ENCODE results near the gene APH1B. TPM values are rescaled to one million over a fixed set of nuclear protein-coding genes. Genes with fewer than 3 reads are reported as not detected.
"Not testable (repeated sequence)": the region's sequence is repeated elsewhere in the genome, so short reads cannot be mapped to it uniquely, and the experiment has no call there.

Gene APH1B
- total and polyA plus RNA-seq, 2 experiments from 2014 or later: 19.9 to 29.8 TPM

DNA sequence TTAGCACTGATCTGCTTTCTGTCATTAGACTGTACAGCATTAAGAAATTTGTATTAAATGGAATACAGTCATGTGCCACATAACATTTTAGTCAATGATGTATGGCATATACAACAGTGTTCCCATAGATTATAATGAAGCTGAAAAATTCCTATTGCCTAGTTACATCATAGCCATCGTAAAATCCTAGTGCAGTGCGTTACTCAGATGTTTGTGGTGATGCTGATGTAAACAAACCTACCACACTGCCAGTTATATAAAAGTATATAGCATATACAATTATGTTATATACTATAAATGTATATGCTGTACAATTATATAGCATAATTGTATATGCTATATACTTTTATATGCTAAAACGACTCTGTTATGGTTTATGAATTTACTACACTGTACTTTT, 41.7 kb downstream of the APH1B start:
- H3K4me1 ChIP-seq (ENCODE audit: insufficient read depth): no peaks in the 10 kb centered on the region
- H3K9me2 ChIP-seq (replicated peaks; ENCODE audit: insufficient read depth): no peaks in the 10 kb centered on the region
- no peaks in the 10 kb centered on the region for H3K9me3 ChIP-seq (ENCODE audit: low read depth)
- DNase-seq (ENCODE audit: low spot score): no peak
- no peak overlapping the region for H3K27ac ChIP-seq
- TF ChIP-seq EZH2 (IDR thresholded peaks at IDR 0.05; ENCODE audit: borderline replicate concordance): no peak
- TF ChIP-seq EZH2phosphoT487 (IDR thresholded peaks at IDR 0.05; ENCODE audit: low read depth, severe bottlenecking, unreplicated experiment): no peak
- TF ChIP-seq, protein P1, sequence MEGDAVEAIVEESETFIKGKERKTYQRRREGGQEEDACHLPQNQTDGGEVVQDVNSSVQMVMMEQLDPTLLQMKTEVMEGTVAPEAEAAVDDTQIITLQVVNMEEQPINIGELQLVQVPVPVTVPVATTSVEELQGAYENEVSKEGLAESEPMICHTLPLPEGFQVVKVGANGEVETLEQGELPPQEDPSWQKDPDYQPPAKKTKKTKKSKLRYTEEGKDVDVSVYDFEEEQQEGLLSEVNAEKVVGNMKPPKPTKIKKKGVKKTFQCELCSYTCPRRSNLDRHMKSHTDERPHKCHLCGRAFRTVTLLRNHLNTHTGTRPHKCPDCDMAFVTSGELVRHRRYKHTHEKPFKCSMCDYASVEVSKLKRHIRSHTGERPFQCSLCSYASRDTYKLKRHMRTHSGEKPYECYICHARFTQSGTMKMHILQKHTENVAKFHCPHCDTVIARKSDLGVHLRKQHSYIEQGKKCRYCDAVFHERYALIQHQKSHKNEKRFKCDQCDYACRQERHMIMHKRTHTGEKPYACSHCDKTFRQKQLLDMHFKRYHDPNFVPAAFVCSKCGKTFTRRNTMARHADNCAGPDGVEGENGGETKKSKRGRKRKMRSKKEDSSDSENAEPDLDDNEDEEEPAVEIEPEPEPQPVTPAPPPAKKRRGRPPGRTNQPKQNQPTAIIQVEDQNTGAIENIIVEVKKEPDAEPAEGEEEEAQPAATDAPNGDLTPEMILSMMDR (IDR thresholded peaks at IDR 0.05; ENCODE audit: poor library complexity): no peak
- no peak overlapping the region for H3K4me3 ChIP-seq
- H3K36me3 ChIP-seq (replicated peaks; ENCODE audit: insufficient read depth, low read depth): no peaks in the 10 kb centered on the region
- no peak overlapping the region for H2AFZ ChIP-seq
- H4K20me1 ChIP-seq (ENCODE audit: insufficient read depth, poor library complexity, severe bottlenecking): no peaks in the 10 kb centered on the region
- no peak overlapping the region for H3K4me2 ChIP-seq
- 55% methylated on average over 3 of the region's 3 CpGs for WGBS (ENCODE audit: low lambda C conversion rate, missing lambda C conversion rate)
- no peaks in the 10 kb centered on the region for H3K27me3 ChIP-seq
- no peaks in the 10 kb centered on the region for H3K79me2 ChIP-seq

DNA sequence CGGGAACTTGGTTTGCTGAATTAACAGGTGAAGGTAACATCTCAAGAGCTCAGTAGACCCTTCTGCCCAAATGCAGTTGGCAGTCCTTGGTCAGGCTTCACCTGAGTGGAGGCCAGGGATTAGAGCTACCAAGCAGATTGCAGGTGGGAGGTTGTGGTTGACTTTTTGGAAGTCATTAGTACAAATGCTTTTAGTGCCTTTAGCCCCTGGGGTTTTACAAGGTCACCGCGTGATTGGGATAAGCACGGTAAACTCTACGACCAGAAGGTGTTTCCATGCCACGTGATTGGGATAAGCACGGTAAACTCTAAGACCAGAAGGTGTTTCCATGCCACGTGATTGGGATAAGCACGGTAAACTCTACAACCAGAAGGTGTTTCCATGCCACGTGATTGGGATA, 43.0 kb downstream of the APH1B start:
- not testable (repeated sequence) for H3K27me3 ChIP-seq; H3K36me3 ChIP-seq (replicated peaks; ENCODE audit: insufficient read depth, low read depth); H2AFZ ChIP-seq; H3K4me1 ChIP-seq (ENCODE audit: insufficient read depth); H3K4me2 ChIP-seq; DNase-seq (ENCODE audit: low spot score); H3K4me3 ChIP-seq; H4K20me1 ChIP-seq (ENCODE audit: insufficient read depth, poor library complexity, severe bottlenecking); H3K9me3 ChIP-seq (ENCODE audit: low read depth); H3K79me2 ChIP-seq; H3K9me2 ChIP-seq (replicated peaks; ENCODE audit: insufficient read depth); H3K27ac ChIP-seq
- WGBS (ENCODE audit: low lambda C conversion rate, missing lambda C conversion rate): 97% methylated on average over 10 of the region's 10 CpGs

DNA sequence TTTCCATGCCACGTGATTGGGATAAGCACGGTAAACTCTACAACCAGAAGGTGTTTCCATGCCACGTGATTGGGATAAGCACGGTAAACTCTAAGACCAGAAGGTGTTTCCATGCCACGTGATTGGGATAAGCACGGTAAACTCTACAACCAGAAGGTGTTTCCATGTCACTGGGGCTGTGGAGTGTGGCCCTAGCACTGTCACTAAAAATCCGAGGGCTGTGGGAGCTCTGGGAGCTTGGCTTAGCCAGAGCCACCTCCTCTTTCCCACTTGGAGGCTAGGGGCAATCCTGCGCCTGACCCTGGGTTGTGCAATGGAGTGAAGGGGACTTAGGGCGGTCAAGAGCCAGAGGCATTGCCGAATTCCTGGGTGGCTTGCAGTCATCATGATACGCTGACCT, 43.6 kb downstream of the APH1B start:
- H3K4me3 ChIP-seq; H4K20me1 ChIP-seq (ENCODE audit: insufficient read depth, poor library complexity, severe bottlenecking); H2AFZ ChIP-seq; H3K79me2 ChIP-seq; H3K27ac ChIP-seq; H3K36me3 ChIP-seq (replicated peaks; ENCODE audit: insufficient read depth, low read depth); DNase-seq (ENCODE audit: low spot score); H3K4me2 ChIP-seq; H3K9me2 ChIP-seq (replicated peaks; ENCODE audit: insufficient read depth); H3K27me3 ChIP-seq; H3K4me1 ChIP-seq (ENCODE audit: insufficient read depth); H3K9me3 ChIP-seq (ENCODE audit: low read depth): not testable (repeated sequence)
- 93% methylated on average over 8 of the region's 11 CpGs for WGBS (ENCODE audit: low lambda C conversion rate, missing lambda C conversion rate)

DNA sequence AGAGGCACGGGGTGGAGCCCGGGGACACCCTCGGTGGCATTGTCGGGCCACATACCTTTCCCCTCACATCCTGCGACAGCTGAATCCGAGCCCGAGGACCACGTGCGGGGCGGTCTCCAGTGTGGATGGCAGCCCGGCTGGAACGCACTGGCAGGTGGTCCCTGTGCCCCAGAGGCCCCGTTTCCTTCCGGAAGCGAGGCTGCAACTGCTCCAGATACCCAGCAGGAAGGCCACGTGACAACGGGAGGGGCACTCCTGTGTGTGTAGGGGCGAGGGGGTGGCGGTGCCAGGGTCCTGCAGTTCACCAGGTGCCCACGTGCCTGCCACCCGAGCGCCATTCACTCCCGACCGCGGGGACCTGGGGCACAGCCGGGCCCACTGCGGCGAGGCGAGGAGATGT, 44.1 kb downstream of the APH1B start:
- Histone ChIP-seq H3K79me2 (no peaks in the 10 kb centered on the region), H3K27ac (no peak overlapping the region), H3K4me1 (ENCODE audit: insufficient read depth) (no peaks in the 10 kb centered on the region), H3K27me3 (no peaks in the 10 kb centered on the region), H2AFZ (no peak overlapping the region), H3K4me2 (no peak overlapping the region), H3K36me3 (replicated peaks; ENCODE audit: insufficient read depth, low read depth) (no peaks in the 10 kb centered on the region), H3K9me2 (replicated peaks; ENCODE audit: insufficient read depth) (no peaks in the 10 kb centered on the region), H3K4me3 (no peak overlapping the region), H4K20me1 (ENCODE audit: insufficient read depth, poor library complexity, severe bottlenecking) (no peaks in the 10 kb centered on the region), H3K9me3 (ENCODE audit: low read depth) (no peaks in the 10 kb centered on the region)
- whole genome bisulfite sequencing (ENCODE audit: low lambda C conversion rate, missing lambda C conversion rate): 96% methylated on average over 27 of the region's 29 CpGs
- TF ChIP-seq, protein P1 (IDR thresholded peaks at IDR 0.05; ENCODE audit: poor library complexity): no peak
- TF ChIP-seq EZH2 (IDR thresholded peaks at IDR 0.05; ENCODE audit: borderline replicate concordance) (no peak), EZH2phosphoT487 (IDR thresholded peaks at IDR 0.05; ENCODE audit: low read depth, severe bottlenecking, unreplicated experiment) (no peak)
- no peak for DNase-seq (ENCODE audit: low spot score)

DNA sequence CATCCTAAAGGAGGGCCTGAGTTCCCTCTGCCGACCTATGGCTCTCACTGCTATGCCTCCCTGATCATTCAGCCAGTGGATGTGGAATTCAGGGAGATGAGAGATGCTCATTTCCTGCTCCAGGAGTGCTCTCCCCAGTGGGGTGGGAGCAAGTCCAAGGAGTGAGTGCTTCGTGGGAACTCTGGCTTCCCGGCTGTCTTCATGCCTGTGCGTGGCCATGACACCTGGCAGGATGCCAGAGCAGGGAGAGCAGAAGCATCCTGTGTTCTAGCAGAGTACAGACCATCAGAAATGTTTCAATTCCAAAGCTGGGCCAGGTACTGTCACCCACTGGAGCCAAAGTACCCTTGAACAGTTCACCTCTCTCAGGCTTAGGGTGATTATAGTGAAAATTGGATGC, 45.1 kb downstream of the APH1B start:
- H3K4me3 ChIP-seq: no peak overlapping the region
- H3K27me3 ChIP-seq: no peaks in the 10 kb centered on the region
- H3K4me2 ChIP-seq: no peak overlapping the region
- WGBS (ENCODE audit: low lambda C conversion rate, missing lambda C conversion rate): 60% methylated on average over 4 of the region's 4 CpGs
- H3K79me2 ChIP-seq: no peaks in the 10 kb centered on the region
- no peaks in the 10 kb centered on the region for H3K9me2 ChIP-seq (replicated peaks; ENCODE audit: insufficient read depth)
- H4K20me1 ChIP-seq (ENCODE audit: insufficient read depth, poor library complexity, severe bottlenecking): no peaks in the 10 kb centered on the region
- TF ChIP-seq EZH2phosphoT487 (IDR thresholded peaks at IDR 0.05; ENCODE audit: low read depth, severe bottlenecking, unreplicated experiment) (no peak), EZH2 (IDR thresholded peaks at IDR 0.05; ENCODE audit: borderline replicate concordance) (no peak)
- TF ChIP-seq, protein P1 (IDR thresholded peaks at IDR 0.05; ENCODE audit: poor library complexity): no peak
- no peaks in the 10 kb centered on the region for H3K4me1 ChIP-seq (ENCODE audit: insufficient read depth)
- no peaks in the 10 kb centered on the region for H3K9me3 ChIP-seq (ENCODE audit: low read depth)
- H2AFZ ChIP-seq: no peak overlapping the region
- H3K27ac ChIP-seq: no peak overlapping the region
- peak; percentile 34 for DNase-seq (ENCODE audit: low spot score)
- H3K36me3 ChIP-seq (replicated peaks; ENCODE audit: insufficient read depth, low read depth): no peaks in the 10 kb centered on the region

Measured in hepatocyte (in vitro differentiated cells).